K562 (cell line): Measurements from ENCODE around the gene METTL23. TPM values are rescaled to one million over a fixed set of nuclear protein-coding genes. Genes with fewer than 3 reads are reported as not detected.
"Not testable (repeated sequence)": the region's sequence is repeated elsewhere in the genome, so short reads cannot be mapped to it uniquely, and the experiment has no call there.

ENCODE experiments used
- ATAC-seq: fragments of 200-7000 bp; cut with Tn5 transposase; 3 replicates; pipeline ENCODE4 v1.9.1; 2020; ENCODE audit warnings: moderate library complexity
- BruUV-seq: library from RNA; stranded (reverse); fragments of 400-500 nt; replicated peaks from 2 replicates; lab custom pipeline; 2021; lab: Mats Ljungman, UMichigan
- CTCF ChIA-PET: fragments of 300-600 bp; formaldehyde crosslinking; extraction: SDS; loops from one replicate; lab custom pipeline; 2021; ENCODE audit warnings: low intra/inter-chr PET ratio; lab: Yijun Ruan, JAX
- POLR2A ChIA-PET: fragments of 300-600, 350-650 bp; sonication (Branson Sonifier 250); formaldehyde crosslinking; extraction: SDS; loops from one replicate; lab custom pipeline; 2021; ENCODE audit warnings: antibody characterized with exemption, inconsistent platforms; lab: Yijun Ruan, JAX
- DNase-seq, 4 experiments: peaks; one replicate each; pipeline versions ENCODE4 v3.0.0 to v3.0.0-alpha.2; 2011 to 2018; ENCODE audit warnings: low spot score in 3 of 4, mixed read lengths in 3 of 4; ENCODE audit errors: extremely low read depth in 1 of 4
- FAIRE-seq: peaks from 2 replicates; lab custom pipeline; 2011; peaks lifted over from hg19 to GRCh38; lab: Jason Lieb, UNC
- H2AFZ ChIP-seq: 2 replicates; pipeline ENCODE4 v1.6.0; 2011; ENCODE audit warnings: low read depth, low read length, control low read depth, inconsistent platforms
- H3K27ac ChIP-seq: fragments of 200-600 bp; 3 replicates; pipeline ENCODE4 v1.8.0; 2011; ENCODE audit warnings: low read depth, mild to moderate bottlenecking, control low read depth, inconsistent platforms, low read length, moderate library complexity, mixed read lengths; ENCODE audit errors: extremely low read depth
- H3K27me3 ChIP-seq, 2 experiments: fragments of 300-600 bp in 1 of 2; 2 replicates in 1 of 2; 3 replicates in 1 of 2; pipeline versions ENCODE4 v1.6.0 to v1.8.0; 2011; ENCODE audit warnings: inconsistent platforms in 2 of 2, low read length in 2 of 2, mild to moderate bottlenecking in 1 of 2, mixed read lengths in 1 of 2, moderate library complexity in 1 of 2; ENCODE audit not compliant: control insufficient read depth in 2 of 2, insufficient read depth in 2 of 2
- H3K36me3 ChIP-seq: fragments of 300-600 bp; 3 replicates; pipeline ENCODE4 v1.8.0; 2011; ENCODE audit warnings: mild to moderate bottlenecking, low read length, inconsistent platforms; ENCODE audit not compliant: control insufficient read depth, insufficient read depth
- H3K4me1 ChIP-seq, 2 experiments: fragments of 200-600 bp in 1 of 2; replicated peaks in 1 of 2; 2 replicates in 1 of 2; 3 replicates in 1 of 2; pipeline versions ENCODE4 v1.5.1 to v1.8.0; 2011; ENCODE audit warnings: inconsistent platforms in 2 of 2, low read length in 2 of 2, mild to moderate bottlenecking in 1 of 2, mixed read lengths in 1 of 2, moderate library complexity in 1 of 2; ENCODE audit not compliant: control insufficient read depth in 2 of 2, insufficient read depth in 2 of 2
- H3K4me2 ChIP-seq: 2 replicates; pipeline ENCODE4 v1.6.1; 2011; ENCODE audit warnings: low read length, control low read depth, inconsistent platforms, mixed read lengths; ENCODE audit not compliant: insufficient read depth
- H3K4me3 ChIP-seq: fragments of 200-600 bp; sonication (generic), shearing (Covaris generic); 2 replicates; pipeline ENCODE4 v1.5.1; 2016; ENCODE audit warnings: control low read depth, inconsistent platforms
- H3K79me2 ChIP-seq: fragments of 200-600 bp; 3 replicates; pipeline ENCODE4 v1.8.0; 2011; ENCODE audit warnings: low read length, inconsistent platforms; ENCODE audit not compliant: control insufficient read depth, insufficient read depth
- H3K9ac ChIP-seq, 2 experiments: 2 replicates each; pipeline versions ENCODE4 v1.6.0 to v1.6.1; 2011; ENCODE audit warnings: low read depth in 2 of 2, low read length in 2 of 2, control low read depth in 1 of 2, inconsistent platforms in 1 of 2, mild to moderate bottlenecking in 1 of 2, mixed read lengths in 1 of 2; ENCODE audit not compliant: insufficient read depth in 1 of 2
- H3K9me1 ChIP-seq: one replicate; pipeline ENCODE4 v1.6.0; 2011; ENCODE audit warnings: inconsistent platforms, mild to moderate bottlenecking, low read length, moderate library complexity; ENCODE audit not compliant: control insufficient read depth, insufficient read depth
- H3K9me3 ChIP-seq: replicated peaks from 2 replicates; pipeline ENCODE4 v1.5.1; 2011; ENCODE audit warnings: low read depth, low read length, inconsistent platforms; ENCODE audit not compliant: control insufficient read depth, insufficient read depth
- H4K20me1 ChIP-seq: replicated peaks from 2 replicates; pipeline ENCODE4 v1.6.1; 2011; ENCODE audit warnings: low read length, inconsistent platforms, mixed read lengths; ENCODE audit not compliant: control insufficient read depth, insufficient read depth
- BCOR ChIP-seq: fragments of 450-650 bp; IDR thresholded peaks from 2 replicates; pipeline ENCODE4 v1.6.1; 2016
- DPF2 ChIP-seq: fragments of 450-650 bp; IDR thresholded peaks from 2 replicates; pipeline ENCODE4 v1.6.1; 2016
- EGR1 ChIP-seq: fragments of 450-650 bp; conservative IDR thresholded peaks from 2 replicates; pipeline ENCODE4 v1.6.1; 2017; ENCODE audit warnings: mild to moderate bottlenecking
- EP400 ChIP-seq: fragments of 450-650 bp; IDR thresholded peaks from 2 replicates; pipeline ENCODE4 v1.6.1; 2017; ENCODE audit warnings: antibody characterized with exemption, mild to moderate bottlenecking, moderate library complexity
- HDAC2 ChIP-seq: fragments of 450-650 bp; IDR thresholded peaks from 2 replicates; pipeline ENCODE4 v1.6.1; 2016; ENCODE audit warnings: mild to moderate bottlenecking
- HLTF ChIP-seq: fragments of 450-650 bp; IDR thresholded peaks from 2 replicates; pipeline ENCODE4 v1.6.1; 2016
- L3MBTL2 ChIP-seq: fragments of 450-650 bp; IDR thresholded peaks from 2 replicates; pipeline ENCODE4 v1.6.1; 2016; ENCODE audit warnings: mild to moderate bottlenecking, moderate library complexity
- LARP7 ChIP-seq: fragments of 450-650 bp; IDR thresholded peaks from 2 replicates; pipeline ENCODE4 v1.6.1; 2016
- MEIS2 ChIP-seq: fragments of 450-650 bp; IDR thresholded peaks from 2 replicates; pipeline ENCODE4 v1.6.1; 2014; ENCODE audit warnings: mild to moderate bottlenecking; ENCODE audit not compliant: partially characterized antibody
- PHF21A ChIP-seq: fragments of 450-650 bp; IDR thresholded peaks from 2 replicates; pipeline ENCODE4 v1.6.1; 2017; ENCODE audit warnings: low read depth, borderline replicate concordance
- RB1 ChIP-seq: fragments of 450-650 bp; IDR thresholded peaks from 2 replicates; pipeline ENCODE4 v1.6.1; 2017; ENCODE audit warnings: low read depth, mild to moderate bottlenecking
- SMAD4 ChIP-seq: fragments of 250-450 bp; sonication (Bioruptor Pico); conservative IDR thresholded peaks from 2 replicates; pipeline ENCODE4 v1.8.0; 2021; ENCODE audit warnings: inconsistent platforms, mild to moderate bottlenecking, moderate library complexity
- WGBS: fragments of 100-300 bp; shearing (Covaris generic); methylation state at CpG from one replicate; pipeline ENCODE4 v1.1.6; 2016; ENCODE audit warnings: low coverage, mixed read lengths; ENCODE audit not compliant: insufficient coverage; ENCODE audit errors: missing lambda C conversion rate; 5-methylcytosine and 5-hydroxymethylcytosine counted together
- in situ Hi-C: fragments of 300-500 bp; cut with MboI; formaldehyde crosslinking; loops from 4 replicates; pipeline ENCODE4 v1.15.0; 2018; ENCODE audit warnings: inconsistent platforms, mixed read lengths
- intact Hi-C: fragments of 100-400 bp; cut with micrococcal nuclease; formaldehyde crosslinking; loops from 2 replicates; pipeline ENCODE4 v1.14.2; 2022
- polyA plus RNA-seq, 8 experiments: library from polyadenylated mRNA; depleted of rRNA in 4 of 8; stranded (reverse) in 5 of 8; unstranded in 3 of 8; fragments of >200 nt; fragmentation: Nextera tagmentation in 2 of 8; fragmentation: Illumina TruSeq in 1 of 8; extraction: Ambion mirVana in 2 of 8; extraction: Trizol in 1 of 8; gene quantifications; 2 replicates each; pipeline versions ENCODE4 v1.2.1 to v1.2.3, GENCODE V29; 2011 to 2014; ENCODE audit warnings: inconsistent platforms in 1 of 8, missing spikeins in 1 of 8
- total RNA-seq, 7 experiments: library from RNA; depleted of rRNA in 6 of 7; stranded (reverse); fragments of >200 nt in 6 of 7; fragmentation: Illumina TruSeq in 2 of 7; extraction: Trizol in 2 of 7; gene quantifications; 2 replicates each; pipeline versions ENCODE4 v1.2.1 to v1.2.3, GENCODE V29; 2011 to 2021; ENCODE audit warnings: low replicate concordance in 1 of 7
- TF ChIP-seq, protein P1 (sequence below): fragments of 450-650 bp; IDR thresholded peaks from 2 replicates; pipeline ENCODE4 v1.6.1; 2016; ENCODE audit warnings: mild to moderate bottlenecking, moderate library complexity

The METTL23 gene
- total and polyA plus RNA-seq, 9 of the 15 experiments (the other 6 are each of a cell fraction or from before 2014, with no cell fraction given) = 29.4 to 67.3 (median 41.6) TPM

DNA sequence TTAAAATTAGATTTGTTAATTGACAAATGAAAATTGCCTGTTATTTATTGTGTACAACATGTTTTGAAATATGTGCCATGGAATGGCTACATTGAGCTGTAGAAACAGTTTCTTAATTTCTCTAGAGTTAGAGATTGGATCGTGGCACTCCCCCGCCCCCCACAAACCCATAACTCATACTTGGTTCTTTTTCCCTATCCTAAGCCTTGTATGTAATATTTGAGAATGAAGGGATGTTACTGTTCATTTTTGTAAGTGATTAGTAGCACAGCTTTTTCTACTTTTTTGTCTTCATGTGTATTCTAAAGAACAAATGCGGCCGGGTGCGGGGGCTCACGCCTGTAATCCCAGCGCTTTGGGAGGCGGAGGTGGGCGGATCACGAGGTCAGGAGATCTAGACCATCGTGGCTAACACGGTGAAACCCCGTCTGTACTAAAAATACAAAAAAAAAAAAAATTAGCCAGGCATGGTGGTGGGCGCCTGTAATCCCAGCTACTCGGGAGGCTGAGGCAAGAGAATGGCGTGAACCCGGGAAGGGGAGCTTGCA, 13.0 kb downstream of the METTL23 start:
- H3K9me3 ChIP-seq, CTCF ChIA-PET, ATAC-seq, H3K27me3 ChIP-seq, H3K9me1 ChIP-seq, BruUV-seq, in situ Hi-C loops, FAIRE-seq, intact Hi-C loops: not testable (repeated sequence)
- Histone ChIP-seq H4K20me1 (peaks cover 17% of the 10 kb centered on the region), H3K4me1 (peaks cover 5 to 14% of the 10 kb centered on the region in 2 experiments; a peak in 4 of 5 replicates), H3K4me3 (peak overlapping the region; percentile 64), H3K79me2 (peaks cover 57% of the 10 kb centered on the region), H2AFZ (peak overlapping the region; percentile 51; the same call in 1 of the 2 replicates), H3K4me2 (peak overlapping the region; percentile 88), H3K9ac (peak overlapping the region in 1 of 2 experiments; percentile 99; a peak in 2 of 4 replicates), H3K36me3 (peaks cover 48% of the 10 kb centered on the region), H3K27ac (peak overlapping the region; percentile 62; the same call in 2 of the 3 replicates)
- peak in 1 of 4 experiments; percentile 25 for DNase-seq
- 0 out of 2 replicates have a peak, but pooled peaks have one; percentile 45 for TF ChIP-seq LARP7
- peak; percentile 59 for TF ChIP-seq DPF2
- TF ChIP-seq SMAD4 = 0 out of 2 replicates have a peak, but pooled peaks have one; percentile 19
- 0 out of 2 replicates have a peak, but pooled peaks have one; percentile 38 for TF ChIP-seq PHF21A
- 0 out of 2 replicates have a peak, but pooled peaks have one; percentile 17 for TF ChIP-seq HDAC2
- TF ChIP-seq BCOR = 0 out of 2 replicates have a peak, but pooled peaks have one; percentile 9
- TF ChIP-seq EP400 = peak; percentile 11; the same call in 1 of the 2 replicates
- 0 out of 2 replicates have a peak, but pooled peaks have one; percentile 22 for TF ChIP-seq RB1
- 0 out of 2 replicates have a peak, but pooled peaks have one; percentile 30 for TF ChIP-seq HLTF
- TF ChIP-seq, protein P1, sequence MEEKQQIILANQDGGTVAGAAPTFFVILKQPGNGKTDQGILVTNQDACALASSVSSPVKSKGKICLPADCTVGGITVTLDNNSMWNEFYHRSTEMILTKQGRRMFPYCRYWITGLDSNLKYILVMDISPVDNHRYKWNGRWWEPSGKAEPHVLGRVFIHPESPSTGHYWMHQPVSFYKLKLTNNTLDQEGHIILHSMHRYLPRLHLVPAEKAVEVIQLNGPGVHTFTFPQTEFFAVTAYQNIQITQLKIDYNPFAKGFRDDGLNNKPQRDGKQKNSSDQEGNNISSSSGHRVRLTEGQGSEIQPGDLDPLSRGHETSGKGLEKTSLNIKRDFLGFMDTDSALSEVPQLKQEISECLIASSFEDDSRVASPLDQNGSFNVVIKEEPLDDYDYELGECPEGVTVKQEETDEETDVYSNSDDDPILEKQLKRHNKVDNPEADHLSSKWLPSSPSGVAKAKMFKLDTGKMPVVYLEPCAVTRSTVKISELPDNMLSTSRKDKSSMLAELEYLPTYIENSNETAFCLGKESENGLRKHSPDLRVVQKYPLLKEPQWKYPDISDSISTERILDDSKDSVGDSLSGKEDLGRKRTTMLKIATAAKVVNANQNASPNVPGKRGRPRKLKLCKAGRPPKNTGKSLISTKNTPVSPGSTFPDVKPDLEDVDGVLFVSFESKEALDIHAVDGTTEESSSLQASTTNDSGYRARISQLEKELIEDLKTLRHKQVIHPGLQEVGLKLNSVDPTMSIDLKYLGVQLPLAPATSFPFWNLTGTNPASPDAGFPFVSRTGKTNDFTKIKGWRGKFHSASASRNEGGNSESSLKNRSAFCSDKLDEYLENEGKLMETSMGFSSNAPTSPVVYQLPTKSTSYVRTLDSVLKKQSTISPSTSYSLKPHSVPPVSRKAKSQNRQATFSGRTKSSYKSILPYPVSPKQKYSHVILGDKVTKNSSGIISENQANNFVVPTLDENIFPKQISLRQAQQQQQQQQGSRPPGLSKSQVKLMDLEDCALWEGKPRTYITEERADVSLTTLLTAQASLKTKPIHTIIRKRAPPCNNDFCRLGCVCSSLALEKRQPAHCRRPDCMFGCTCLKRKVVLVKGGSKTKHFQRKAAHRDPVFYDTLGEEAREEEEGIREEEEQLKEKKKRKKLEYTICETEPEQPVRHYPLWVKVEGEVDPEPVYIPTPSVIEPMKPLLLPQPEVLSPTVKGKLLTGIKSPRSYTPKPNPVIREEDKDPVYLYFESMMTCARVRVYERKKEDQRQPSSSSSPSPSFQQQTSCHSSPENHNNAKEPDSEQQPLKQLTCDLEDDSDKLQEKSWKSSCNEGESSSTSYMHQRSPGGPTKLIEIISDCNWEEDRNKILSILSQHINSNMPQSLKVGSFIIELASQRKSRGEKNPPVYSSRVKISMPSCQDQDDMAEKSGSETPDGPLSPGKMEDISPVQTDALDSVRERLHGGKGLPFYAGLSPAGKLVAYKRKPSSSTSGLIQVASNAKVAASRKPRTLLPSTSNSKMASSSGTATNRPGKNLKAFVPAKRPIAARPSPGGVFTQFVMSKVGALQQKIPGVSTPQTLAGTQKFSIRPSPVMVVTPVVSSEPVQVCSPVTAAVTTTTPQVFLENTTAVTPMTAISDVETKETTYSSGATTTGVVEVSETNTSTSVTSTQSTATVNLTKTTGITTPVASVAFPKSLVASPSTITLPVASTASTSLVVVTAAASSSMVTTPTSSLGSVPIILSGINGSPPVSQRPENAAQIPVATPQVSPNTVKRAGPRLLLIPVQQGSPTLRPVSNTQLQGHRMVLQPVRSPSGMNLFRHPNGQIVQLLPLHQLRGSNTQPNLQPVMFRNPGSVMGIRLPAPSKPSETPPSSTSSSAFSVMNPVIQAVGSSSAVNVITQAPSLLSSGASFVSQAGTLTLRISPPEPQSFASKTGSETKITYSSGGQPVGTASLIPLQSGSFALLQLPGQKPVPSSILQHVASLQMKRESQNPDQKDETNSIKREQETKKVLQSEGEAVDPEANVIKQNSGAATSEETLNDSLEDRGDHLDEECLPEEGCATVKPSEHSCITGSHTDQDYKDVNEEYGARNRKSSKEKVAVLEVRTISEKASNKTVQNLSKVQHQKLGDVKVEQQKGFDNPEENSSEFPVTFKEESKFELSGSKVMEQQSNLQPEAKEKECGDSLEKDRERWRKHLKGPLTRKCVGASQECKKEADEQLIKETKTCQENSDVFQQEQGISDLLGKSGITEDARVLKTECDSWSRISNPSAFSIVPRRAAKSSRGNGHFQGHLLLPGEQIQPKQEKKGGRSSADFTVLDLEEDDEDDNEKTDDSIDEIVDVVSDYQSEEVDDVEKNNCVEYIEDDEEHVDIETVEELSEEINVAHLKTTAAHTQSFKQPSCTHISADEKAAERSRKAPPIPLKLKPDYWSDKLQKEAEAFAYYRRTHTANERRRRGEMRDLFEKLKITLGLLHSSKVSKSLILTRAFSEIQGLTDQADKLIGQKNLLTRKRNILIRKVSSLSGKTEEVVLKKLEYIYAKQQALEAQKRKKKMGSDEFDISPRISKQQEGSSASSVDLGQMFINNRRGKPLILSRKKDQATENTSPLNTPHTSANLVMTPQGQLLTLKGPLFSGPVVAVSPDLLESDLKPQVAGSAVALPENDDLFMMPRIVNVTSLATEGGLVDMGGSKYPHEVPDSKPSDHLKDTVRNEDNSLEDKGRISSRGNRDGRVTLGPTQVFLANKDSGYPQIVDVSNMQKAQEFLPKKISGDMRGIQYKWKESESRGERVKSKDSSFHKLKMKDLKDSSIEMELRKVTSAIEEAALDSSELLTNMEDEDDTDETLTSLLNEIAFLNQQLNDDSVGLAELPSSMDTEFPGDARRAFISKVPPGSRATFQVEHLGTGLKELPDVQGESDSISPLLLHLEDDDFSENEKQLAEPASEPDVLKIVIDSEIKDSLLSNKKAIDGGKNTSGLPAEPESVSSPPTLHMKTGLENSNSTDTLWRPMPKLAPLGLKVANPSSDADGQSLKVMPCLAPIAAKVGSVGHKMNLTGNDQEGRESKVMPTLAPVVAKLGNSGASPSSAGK = 0 out of 2 replicates have a peak, but pooled peaks have one; percentile 24
- TF ChIP-seq MEIS2 = peak; percentile 54
- 0 out of 2 replicates have a peak, but pooled peaks have one; percentile 11 for TF ChIP-seq L3MBTL2
- peak; percentile 94 for TF ChIP-seq EGR1
- 8% methylated on average over 14 of the region's 17 CpGs for WGBS
- POLR2A ChIA-PET = interaction anchor here (1.0 to 3.1 kb wide), 4 partner anchors 9 to 183 kb away, joined by 3 to 31 read pairs (median 3); no protein-coding TSS in a partner anchor
